ENCODE results near the gene TFEC.
A peak's percentile ranks its signal among the peaks of the same experiment; 100 is the strongest.

TFEC gene

DNA sequence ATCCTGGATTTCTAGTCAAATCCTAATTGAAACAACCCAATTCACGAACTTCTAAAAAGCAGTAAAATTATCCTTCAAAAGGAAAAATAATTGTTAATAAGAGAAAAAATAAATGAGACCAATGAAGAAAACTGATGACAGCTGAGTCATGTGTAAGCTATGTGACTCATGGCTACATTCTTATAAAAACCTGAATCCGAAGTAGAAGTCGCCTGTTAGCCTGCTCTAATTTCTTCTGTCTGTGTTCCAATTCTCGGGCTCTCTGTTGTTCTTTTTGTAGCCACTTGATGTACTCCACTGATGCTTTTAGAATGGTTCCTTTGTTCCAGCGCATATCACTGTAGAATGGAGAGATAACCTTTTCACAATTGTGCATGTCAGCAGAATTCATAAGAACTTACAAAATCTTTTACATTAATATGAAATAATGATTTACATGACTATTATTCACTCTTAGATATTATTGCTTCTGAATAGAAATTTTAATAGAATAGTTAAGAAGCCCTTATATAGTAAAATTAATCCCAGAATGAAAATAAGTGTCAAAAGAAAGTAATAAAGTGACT is 88.8 kb downstream of the TFEC start:
- H3K27me3 ChIP-seq (ENCODE audit: insufficient read depth, low read length) = no peaks in the 10 kb centered on the region
- H2AFZ ChIP-seq (ENCODE audit: insufficient read depth, low read length, poor library complexity) = no peak overlapping the region
- no peak overlapping the region for H2AK5ac ChIP-seq (ENCODE audit: low read length)
- no peak overlapping the region for H3K23ac ChIP-seq (ENCODE audit: low read length)
- H3K14ac ChIP-seq (ENCODE audit: low read length) = no peak overlapping the region
- WGBS (ENCODE audit: extremely low coverage, insufficient coverage, insufficient read length) = no CpG with 5 or more reads among the region's 5 CpGs
- no peak overlapping the region for H3K27ac ChIP-seq (ENCODE audit: low read depth, low read length)
- H3K36me3 ChIP-seq (ENCODE audit: control insufficient read depth in 1 of 2, insufficient read depth in 2 of 2, low read length in 2 of 2) = no peaks in the 10 kb centered on the region
- H3K4me1 ChIP-seq (ENCODE audit: control insufficient read depth in 1 of 2, insufficient read depth in 2 of 2, low read length in 2 of 2) = no peaks in the 10 kb centered on the region
- no peaks in the 10 kb centered on the region for H3K79me1 ChIP-seq (ENCODE audit: low read length)
- no peak overlapping the region for H2BK120ac ChIP-seq (ENCODE audit: insufficient read depth, low read length, poor library complexity)
- no peak overlapping the region for H3K4me3 ChIP-seq (ENCODE audit: low read depth, low read length)
- no peak overlapping the region for H3K9ac ChIP-seq (ENCODE audit: low read length)
- no peaks in the 10 kb centered on the region for H3K79me2 ChIP-seq (ENCODE audit: control insufficient read depth, insufficient read depth, low read length, poor library complexity)
- no peaks in the 10 kb centered on the region for H3K9me3 ChIP-seq (ENCODE audit: insufficient read depth, low read depth, low read length)
- no peak overlapping the region for H4K8ac ChIP-seq (ENCODE audit: low read depth, low read length)
- DNase-seq = peak in 1 of 2 donors; percentile 35
- no peak overlapping the region for H3K18ac ChIP-seq (ENCODE audit: low read length)
- H2BK5ac ChIP-seq (ENCODE audit: low read depth, low read length, poor library complexity) = no peak overlapping the region
- H3K4me2 ChIP-seq (ENCODE audit: low read length) = no peak overlapping the region
- H3K4ac ChIP-seq (ENCODE audit: low read depth, low read length) = no peak overlapping the region
- no peak overlapping the region for H2BK12ac ChIP-seq (ENCODE audit: low read length)
- H4K91ac ChIP-seq (ENCODE audit: low read depth, low read length) = no peak overlapping the region
- no peak overlapping the region for H4K12ac ChIP-seq (ENCODE audit: low read depth, low read length)

- no peak overlapping the region for H3K23ac ChIP-seq (ENCODE audit: low read length)
- WGBS (ENCODE audit: extremely low coverage, insufficient coverage, insufficient read length) = no CpG with 5 or more reads among the region's 3 CpGs
These were observed 90.0 kb downstream of the TFEC start for GRCh38 chr7:115940460-115941060.

DNA sequence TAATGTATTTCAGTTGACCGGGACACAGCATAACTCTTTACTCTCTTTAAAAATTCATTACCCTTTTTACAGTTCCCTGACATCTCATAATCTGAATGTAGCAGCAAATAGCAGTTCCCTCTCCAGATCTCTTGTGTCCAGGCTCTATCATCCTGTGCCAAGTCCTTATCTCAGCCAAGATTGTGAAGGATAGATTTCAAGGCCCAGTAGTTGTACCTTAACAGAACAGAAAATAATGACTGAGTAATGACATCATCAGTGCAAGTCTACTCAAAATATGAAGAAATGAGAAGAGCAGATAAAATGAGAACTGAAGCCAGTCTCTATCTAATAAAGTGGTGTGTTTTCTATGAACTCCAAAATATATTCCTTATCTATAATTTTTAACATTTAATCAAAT is 92.6 kb downstream of the TFEC start:
- H2BK12ac ChIP-seq (ENCODE audit: low read length) = no peak overlapping the region
- no peak overlapping the region for H3K4me2 ChIP-seq (ENCODE audit: low read length)
- DNase-seq = no peak
- no peak overlapping the region for H3K4me3 ChIP-seq (ENCODE audit: low read depth, low read length)
- H3K79me1 ChIP-seq (ENCODE audit: low read length) = no peaks in the 10 kb centered on the region
- H3K79me2 ChIP-seq (ENCODE audit: control insufficient read depth, insufficient read depth, low read length, poor library complexity) = no peaks in the 10 kb centered on the region
- H4K8ac ChIP-seq (ENCODE audit: low read depth, low read length) = no peak overlapping the region
- no peaks in the 10 kb centered on the region for H3K27me3 ChIP-seq (ENCODE audit: insufficient read depth, low read length)
- H2BK120ac ChIP-seq (ENCODE audit: insufficient read depth, low read length, poor library complexity) = no peak overlapping the region
- H3K36me3 ChIP-seq (ENCODE audit: control insufficient read depth in 1 of 2, insufficient read depth in 2 of 2, low read length in 2 of 2) = no peaks in the 10 kb centered on the region
- H3K9ac ChIP-seq (ENCODE audit: low read length) = no peak overlapping the region
- H3K18ac ChIP-seq (ENCODE audit: low read length) = no peak overlapping the region
- no peak overlapping the region for H2AFZ ChIP-seq (ENCODE audit: insufficient read depth, low read length, poor library complexity)
- no CpG with 5 or more reads among the region's 1 CpG for WGBS (ENCODE audit: extremely low coverage, insufficient coverage, insufficient read length)
- no peak overlapping the region for H4K91ac ChIP-seq (ENCODE audit: low read depth, low read length)
- no peaks in the 10 kb centered on the region for H3K4me1 ChIP-seq (ENCODE audit: control insufficient read depth in 1 of 2, insufficient read depth in 2 of 2, low read length in 2 of 2)
- H2AK5ac ChIP-seq (ENCODE audit: low read length) = no peak overlapping the region
- H3K27ac ChIP-seq (ENCODE audit: low read depth, low read length) = no peak overlapping the region
- no peak overlapping the region for H3K23ac ChIP-seq (ENCODE audit: low read length)
- H3K4ac ChIP-seq (ENCODE audit: low read depth, low read length) = no peak overlapping the region
- no peak overlapping the region for H3K14ac ChIP-seq (ENCODE audit: low read length)
- H3K9me3 ChIP-seq (ENCODE audit: insufficient read depth, low read depth, low read length) = no peaks in the 10 kb centered on the region
- no peak overlapping the region for H4K12ac ChIP-seq (ENCODE audit: low read depth, low read length)
- H2BK5ac ChIP-seq (ENCODE audit: low read depth, low read length, poor library complexity) = no peak overlapping the region

More at GRCh38 chr7:115940460-115941060, 90.0 kb downstream of the TFEC start:
- Histone ChIP-seq H2BK5ac (ENCODE audit: low read depth, low read length, poor library complexity) (no peak overlapping the region), H2BK120ac (ENCODE audit: insufficient read depth, low read length, poor library complexity) (no peak overlapping the region), H3K27me3 (ENCODE audit: insufficient read depth, low read length) (no peaks in the 10 kb centered on the region), H3K14ac (ENCODE audit: low read length) (no peak overlapping the region), H2BK12ac (ENCODE audit: low read length) (no peak overlapping the region), H3K4me2 (ENCODE audit: low read length) (no peak overlapping the region), H3K4me1 (ENCODE audit: control insufficient read depth in 1 of 2, insufficient read depth in 2 of 2, low read length in 2 of 2) (no peaks in the 10 kb centered on the region), H3K9me3 (ENCODE audit: insufficient read depth, low read depth, low read length) (no peaks in the 10 kb centered on the region), H2AK5ac (ENCODE audit: low read length) (no peak overlapping the region), H3K18ac (ENCODE audit: low read length) (no peak overlapping the region), H3K79me2 (ENCODE audit: control insufficient read depth, insufficient read depth, low read length, poor library complexity) (no peaks in the 10 kb centered on the region), H4K12ac (ENCODE audit: low read depth, low read length) (no peak overlapping the region), H3K27ac (ENCODE audit: low read depth, low read length) (no peak overlapping the region), H3K36me3 (ENCODE audit: control insufficient read depth in 1 of 2, insufficient read depth in 2 of 2, low read length in 2 of 2) (no peaks in the 10 kb centered on the region), H3K4ac (ENCODE audit: low read depth, low read length) (no peak overlapping the region), H2AFZ (ENCODE audit: insufficient read depth, low read length, poor library complexity) (no peak overlapping the region), H4K8ac (ENCODE audit: low read depth, low read length) (no peak overlapping the region), H4K91ac (ENCODE audit: low read depth, low read length) (no peak overlapping the region), H3K4me3 (ENCODE audit: low read depth, low read length) (no peak overlapping the region), H3K9ac (ENCODE audit: low read length) (no peak overlapping the region), H3K79me1 (ENCODE audit: low read length) (no peaks in the 10 kb centered on the region)
- DNase-seq = peak in 1 of 2 donors; percentile 2

DNA sequence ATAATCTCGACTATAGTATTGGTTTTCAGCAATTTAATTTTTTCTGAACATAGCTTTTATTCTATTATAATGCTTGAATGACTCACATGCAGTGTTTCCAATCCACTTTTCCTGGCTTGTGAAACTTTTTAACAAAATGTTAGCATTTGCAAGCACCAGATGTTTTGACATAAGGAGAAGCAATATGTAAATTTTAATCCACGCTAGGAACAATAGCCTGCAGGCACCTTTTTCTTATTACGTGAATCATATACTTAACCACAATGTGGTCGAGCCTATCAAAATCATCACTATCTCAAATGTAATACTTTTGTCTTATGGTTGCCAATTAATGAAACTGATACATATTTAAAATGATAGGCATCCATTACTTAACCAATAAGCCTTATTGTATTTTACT is 97.1 kb downstream of the TFEC start:
- Histone ChIP-seq H3K79me2 (ENCODE audit: control insufficient read depth, insufficient read depth, low read length, poor library complexity) (no peaks in the 10 kb centered on the region), H3K27ac (ENCODE audit: low read depth, low read length) (no peak overlapping the region), H4K12ac (ENCODE audit: low read depth, low read length) (no peak overlapping the region), H3K4ac (ENCODE audit: low read depth, low read length) (no peak overlapping the region), H3K4me2 (ENCODE audit: low read length) (no peak overlapping the region), H3K18ac (ENCODE audit: low read length) (no peak overlapping the region), H2BK5ac (ENCODE audit: low read depth, low read length, poor library complexity) (no peak overlapping the region), H3K36me3 (ENCODE audit: control insufficient read depth in 1 of 2, insufficient read depth in 2 of 2, low read length in 2 of 2) (no peaks in the 10 kb centered on the region), H3K14ac (ENCODE audit: low read length) (no peak overlapping the region), H2BK12ac (ENCODE audit: low read length) (no peak overlapping the region), H3K27me3 (ENCODE audit: insufficient read depth, low read length) (no peaks in the 10 kb centered on the region), H3K4me3 (ENCODE audit: low read depth, low read length) (no peak overlapping the region), H2AK5ac (ENCODE audit: low read length) (no peak overlapping the region), H4K8ac (ENCODE audit: low read depth, low read length) (no peak overlapping the region), H3K9me3 (ENCODE audit: insufficient read depth, low read depth, low read length) (no peaks in the 10 kb centered on the region), H3K4me1 (ENCODE audit: control insufficient read depth in 1 of 2, insufficient read depth in 2 of 2, low read length in 2 of 2) (no peaks in the 10 kb centered on the region), H2BK120ac (ENCODE audit: insufficient read depth, low read length, poor library complexity) (no peak overlapping the region), H4K91ac (ENCODE audit: low read depth, low read length) (no peak overlapping the region), H3K9ac (ENCODE audit: low read length) (no peak overlapping the region), H2AFZ (ENCODE audit: insufficient read depth, low read length, poor library complexity) (no peak overlapping the region), H3K79me1 (ENCODE audit: low read length) (no peaks in the 10 kb centered on the region), H3K23ac (ENCODE audit: low read length) (no peak overlapping the region)
- no peak for DNase-seq
- WGBS (ENCODE audit: extremely low coverage, insufficient coverage, insufficient read length) = no CpG with 5 or more reads among the region's 4 CpGs

Measured in trophoblast cell (in vitro differentiated cells and primary cell).